NCI-H524 (cell line): ENCODE data around the gene TPTE2.
A peak's percentile ranks its signal among the peaks of the same experiment; 100 is the strongest.
"Not testable (repeated sequence)": the region's sequence is repeated elsewhere in the genome, so short reads cannot be mapped to it uniquely, and the experiment has no call there.

Experiments
- DNase-seq, 2 experiments: peaks; one replicate each; lab custom pipeline; 2025; lab: John Stamatoyannopoulos, UW

Gene TPTE2

GRCh38 chr13:19561127-19561582 is at the start of gene TPTE2:
Gene TPTE2, minus strand, starts transcription at chr13:19561532. Its CDS starts 58,298 bp downstream, at chr13:19503234.
- not testable (repeated sequence) for DNase-seq

GRCh38 chr13:19607523-19608078 is 46.3 kb upstream of the TPTE2 start:
- no peak for DNase-seq

GRCh38 chr13:19606737-19607136 is 45.4 kb upstream of the TPTE2 start:
- DNase-seq = no peak

- peak in 1 of 2 experiments; percentile 23 for DNase-seq
Measured at GRCh38 chr13:19606152-19606551, 44.8 kb upstream of the TPTE2 start.

- DNase-seq = no peak
Measured at GRCh38 chr13:19605161-19605955, 44.0 kb upstream of the TPTE2 start.

- DNase-seq = no peak
Measured at GRCh38 chr13:19604306-19604705, 43.0 kb upstream of the TPTE2 start.

GRCh38 chr13:19601749-19602725 is 40.7 kb upstream of the TPTE2 start:
- DNase-seq = peak; percentile 36 to 60

GRCh38 chr13:19597523-19597922 is 36.2 kb upstream of the TPTE2 start:
- peak in 1 of 2 experiments; percentile 15 for DNase-seq

- no peak for DNase-seq
Measured at GRCh38 chr13:19596960-19597361, 35.6 kb upstream of the TPTE2 start.

- DNase-seq = no peak
Measured at GRCh38 chr13:19596086-19596485, 34.8 kb upstream of the TPTE2 start.

- DNase-seq = no peak
Measured at GRCh38 chr13:19592657-19593180, 31.4 kb upstream of the TPTE2 start.

- DNase-seq = no peak
Measured at GRCh38 chr13:19591864-19592263, 30.5 kb upstream of the TPTE2 start.

GRCh38 chr13:19590423-19590822 is 29.1 kb upstream of the TPTE2 start:
- no peak for DNase-seq

- DNase-seq = no peak
Measured at GRCh38 chr13:19589312-19589711, 28.0 kb upstream of the TPTE2 start.

- peak; percentile 64 to 75 for DNase-seq
Measured at GRCh38 chr13:19587635-19588300, 26.4 kb upstream of the TPTE2 start.

- peak in 1 of 2 experiments; percentile 13 for DNase-seq
Measured at GRCh38 chr13:19586904-19587634, 25.7 kb upstream of the TPTE2 start.

- no peak for DNase-seq
Measured at GRCh38 chr13:19581675-19582074, 20.3 kb upstream of the TPTE2 start.

GRCh38 chr13:19575230-19575629 is 13.9 kb upstream of the TPTE2 start:
- no peak for DNase-seq

- no peak for DNase-seq
Measured at GRCh38 chr13:19573120-19573716, 11.9 kb upstream of the TPTE2 start.

- DNase-seq = no peak
Measured at GRCh38 chr13:19572280-19572679, 10.9 kb upstream of the TPTE2 start.
